MCF 10A (cell line): ENCODE results near the gene PHYHIPL. TPM values are rescaled to one million over a fixed set of nuclear protein-coding genes. Genes with fewer than 3 reads are reported as not detected.

Experiments used
- BruUV-seq: library from RNA; stranded (reverse); fragments of 400-500 nt; replicated peaks from 2 replicates; lab custom pipeline; 2021; lab: Mats Ljungman, UMichigan
- CTCF ChIA-PET: fragments of 300-600 bp; sonication (Branson Sonifier 250); formaldehyde crosslinking; extraction: SDS; loops from one replicate; lab custom pipeline; 2021; ENCODE audit warnings: antibody characterized with exemption, inconsistent platforms; lab: Yijun Ruan, JAX
- POLR2A ChIA-PET: fragments of 300-600, 350-650 bp; sonication (Branson Sonifier 250); formaldehyde crosslinking; extraction: SDS; loops from one replicate; lab custom pipeline; 2020; ENCODE audit warnings: antibody characterized with exemption, inconsistent platforms; lab: Yijun Ruan, JAX
- DNase-seq: peaks from one replicate; pipeline ENCODE4 v3.0.0-alpha.2; 2018; ENCODE audit not compliant: unreplicated experiment
- H3K27ac Mint-ChIP-seq: one replicate; pipeline ENCODE4 v1.8.0; 2022; ENCODE audit warnings: mild to moderate bottlenecking, low read depth, mixed read lengths; ENCODE audit not compliant: unreplicated experiment
- H3K27me3 Mint-ChIP-seq: one replicate; pipeline ENCODE4 v1.8.0; 2022; ENCODE audit warnings: mixed read lengths; ENCODE audit not compliant: insufficient read depth, unreplicated experiment
- H3K36me3 Mint-ChIP-seq: one replicate; pipeline ENCODE4 v1.8.0; 2022; ENCODE audit warnings: mild to moderate bottlenecking, moderate library complexity, mixed read lengths; ENCODE audit not compliant: insufficient read depth, unreplicated experiment
- H3K4me1 Mint-ChIP-seq: one replicate; pipeline ENCODE4 v1.8.0; 2022; ENCODE audit warnings: mixed read lengths; ENCODE audit not compliant: insufficient read depth, unreplicated experiment
- H3K4me3 Mint-ChIP-seq: one replicate; pipeline ENCODE4 v1.8.0; 2022; ENCODE audit warnings: mild to moderate bottlenecking, moderate library complexity, mixed read lengths; ENCODE audit not compliant: unreplicated experiment
- H3K9me3 Mint-ChIP-seq: one replicate; pipeline ENCODE4 v1.8.0; 2022; ENCODE audit warnings: mixed read lengths; ENCODE audit not compliant: unreplicated experiment
- intact Hi-C: fragments of 100-400 bp; cut with micrococcal nuclease; formaldehyde crosslinking; loops from 2 replicates; pipeline ENCODE4 v1.14.1; 2022
- total RNA-seq: library from RNA; stranded (reverse); gene quantifications from 2 replicates; pipeline ENCODE4 v1.2.3, GENCODE V29; 2022
- TF ChIP-seq, protein P1 (sequence below): fragments of 200-600 bp; IDR thresholded peaks from one replicate; pipeline ENCODE4 v1.8.0; 2022; ENCODE audit warnings: antibody characterized with exemption, mild to moderate bottlenecking; ENCODE audit not compliant: unreplicated experiment

PHYHIPL gene
- total RNA-seq, 1 experiment from 2014 or later = not detected

DNA sequence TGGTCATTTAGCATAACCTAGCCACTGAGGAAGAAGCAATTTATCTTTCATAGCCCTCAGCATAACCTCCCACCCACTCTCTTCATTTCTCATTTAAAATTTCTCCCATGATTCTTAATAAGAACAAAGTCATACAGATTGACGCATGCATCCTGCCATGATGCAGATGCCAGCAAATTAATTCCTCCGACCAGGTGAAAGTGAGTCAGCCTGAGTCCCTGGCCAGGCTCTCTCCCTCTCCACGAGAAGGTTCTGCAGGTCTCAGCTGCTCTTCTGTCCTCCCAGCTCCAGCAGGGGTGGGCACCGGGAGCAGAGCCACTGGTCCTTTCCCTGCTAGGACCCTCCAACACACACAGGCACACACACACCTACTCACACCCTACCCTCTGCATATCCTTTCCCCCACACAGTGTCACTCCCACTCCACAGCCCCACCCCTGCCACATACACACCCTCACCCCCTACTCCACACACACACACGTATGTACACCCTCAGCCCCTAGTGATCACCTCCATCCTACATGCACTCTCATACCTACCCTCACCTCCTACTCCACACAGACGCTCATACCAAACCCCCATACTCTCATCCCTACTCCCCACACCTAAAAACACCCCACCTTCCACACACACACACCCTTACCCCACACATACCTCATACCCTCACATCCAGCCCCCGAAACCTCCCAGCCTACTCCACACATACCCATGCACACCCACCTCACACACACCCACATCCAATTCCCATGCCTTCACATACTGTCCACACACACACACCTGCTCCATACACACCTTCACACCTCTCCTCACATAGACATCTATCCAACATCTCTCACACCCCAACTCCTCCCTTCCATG, 107.9 kb downstream of the PHYHIPL start:
- no TSS peak for BruUV-seq

DNA sequence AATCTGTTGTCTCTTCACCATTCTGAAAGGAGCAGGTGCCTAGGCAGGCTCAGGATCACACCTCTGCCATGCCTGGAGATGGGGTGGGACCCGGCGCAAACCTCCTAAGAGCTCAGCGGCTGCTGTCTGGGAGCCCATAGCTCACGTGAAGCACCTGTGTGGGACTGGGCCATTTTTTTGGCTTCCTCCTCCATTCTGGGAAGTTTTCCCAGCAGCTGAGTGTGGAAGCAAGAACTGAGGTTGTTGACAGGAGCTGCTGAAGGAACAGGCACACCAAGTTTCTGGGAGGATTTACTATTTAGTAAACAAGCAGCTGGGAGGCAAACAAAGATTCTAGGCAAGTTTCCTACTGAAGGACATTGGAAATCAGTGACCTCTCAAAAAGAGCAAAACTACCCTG, 108.6 kb downstream of the PHYHIPL start:
- no TSS peak for BruUV-seq
- no peak for DNase-seq
- H3K9me3 Mint-ChIP-seq = no peaks in the 10 kb centered on the region
- H3K27ac Mint-ChIP-seq = no peak overlapping the region
- POLR2A ChIA-PET = interaction anchor here (0.7 kb wide), 1 partner anchor 89 kb away, joined by 3 read pairs; no protein-coding TSS in a partner anchor
- intact Hi-C loops = no loop called here
- H3K27me3 Mint-ChIP-seq = peaks cover 6% of the 10 kb centered on the region
- H3K36me3 Mint-ChIP-seq = no peaks in the 10 kb centered on the region
- CTCF ChIA-PET = interaction anchor here (0.6 kb wide), 1 partner anchor 53 kb away, joined by 3 read pairs; no protein-coding TSS in a partner anchor
- H3K4me3 Mint-ChIP-seq = no peak overlapping the region
- H3K4me1 Mint-ChIP-seq = no peaks in the 10 kb centered on the region
- TF ChIP-seq, protein P1, sequence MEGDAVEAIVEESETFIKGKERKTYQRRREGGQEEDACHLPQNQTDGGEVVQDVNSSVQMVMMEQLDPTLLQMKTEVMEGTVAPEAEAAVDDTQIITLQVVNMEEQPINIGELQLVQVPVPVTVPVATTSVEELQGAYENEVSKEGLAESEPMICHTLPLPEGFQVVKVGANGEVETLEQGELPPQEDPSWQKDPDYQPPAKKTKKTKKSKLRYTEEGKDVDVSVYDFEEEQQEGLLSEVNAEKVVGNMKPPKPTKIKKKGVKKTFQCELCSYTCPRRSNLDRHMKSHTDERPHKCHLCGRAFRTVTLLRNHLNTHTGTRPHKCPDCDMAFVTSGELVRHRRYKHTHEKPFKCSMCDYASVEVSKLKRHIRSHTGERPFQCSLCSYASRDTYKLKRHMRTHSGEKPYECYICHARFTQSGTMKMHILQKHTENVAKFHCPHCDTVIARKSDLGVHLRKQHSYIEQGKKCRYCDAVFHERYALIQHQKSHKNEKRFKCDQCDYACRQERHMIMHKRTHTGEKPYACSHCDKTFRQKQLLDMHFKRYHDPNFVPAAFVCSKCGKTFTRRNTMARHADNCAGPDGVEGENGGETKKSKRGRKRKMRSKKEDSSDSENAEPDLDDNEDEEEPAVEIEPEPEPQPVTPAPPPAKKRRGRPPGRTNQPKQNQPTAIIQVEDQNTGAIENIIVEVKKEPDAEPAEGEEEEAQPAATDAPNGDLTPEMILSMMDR = no peak

More for the DNA sequence above, 107.9 kb downstream of the PHYHIPL start:
- Mint-ChIP-seq H3K9me3 (no peaks in the 10 kb centered on the region), H3K4me1 (no peaks in the 10 kb centered on the region), H3K4me3 (no peak overlapping the region), H3K36me3 (no peaks in the 10 kb centered on the region), H3K27me3 (no peaks in the 10 kb centered on the region), H3K27ac (no peak overlapping the region)
- ChIA-PET CTCF (no interaction called here), POLR2A (interaction anchor here (0.7 kb wide), 1 partner anchor 88 kb away, joined by 3 read pairs; no protein-coding TSS in a partner anchor)
- TF ChIP-seq, protein P1 = no peak
- DNase-seq = peak; percentile 2
- intact Hi-C loops = no loop called here

- Mint-ChIP-seq H3K4me3 (no peak overlapping the region), H3K4me1 (no peaks in the 10 kb centered on the region), H3K9me3 (no peaks in the 10 kb centered on the region), H3K36me3 (no peaks in the 10 kb centered on the region), H3K27me3 (peaks cover 12% of the 10 kb centered on the region), H3K27ac (no peak overlapping the region)
- BruUV-seq = no TSS peak
- TF ChIP-seq, protein P1 = no peak
- DNase-seq = no peak
- ChIA-PET CTCF (interaction anchor here (0.6 kb wide), 1 partner anchor 52 kb away, joined by 3 read pairs; no protein-coding TSS in a partner anchor), POLR2A (interaction anchor here (0.5 kb wide), 1 partner anchor 392 kb away, joined by 3 read pairs; no protein-coding TSS in a partner anchor)
- intact Hi-C loops = no loop called here
Observed at GRCh38 chr10:59285848-59286247, 109.4 kb downstream of the PHYHIPL start.

- peaks cover 12% of the 10 kb centered on the region for H3K27me3 Mint-ChIP-seq
- H3K4me1 Mint-ChIP-seq = no peaks in the 10 kb centered on the region
- H3K4me3 Mint-ChIP-seq = no peak overlapping the region
- H3K9me3 Mint-ChIP-seq = no peaks in the 10 kb centered on the region
- BruUV-seq = no TSS peak
- no peaks in the 10 kb centered on the region for H3K36me3 Mint-ChIP-seq
- CTCF ChIA-PET = interaction anchor here (0.7 kb wide), 1 partner anchor 53 kb away, joined by 4 read pairs; no protein-coding TSS in a partner anchor
- intact Hi-C loops = no loop called here
- TF ChIP-seq, protein P1 = no peak
- POLR2A ChIA-PET = no interaction called here
- no peak for DNase-seq
- H3K27ac Mint-ChIP-seq = no peak overlapping the region
Observed at GRCh38 chr10:59287587-59288255, 111.3 kb downstream of the PHYHIPL start.
